ENCODE data around the gene ACYP1.

DNA sequence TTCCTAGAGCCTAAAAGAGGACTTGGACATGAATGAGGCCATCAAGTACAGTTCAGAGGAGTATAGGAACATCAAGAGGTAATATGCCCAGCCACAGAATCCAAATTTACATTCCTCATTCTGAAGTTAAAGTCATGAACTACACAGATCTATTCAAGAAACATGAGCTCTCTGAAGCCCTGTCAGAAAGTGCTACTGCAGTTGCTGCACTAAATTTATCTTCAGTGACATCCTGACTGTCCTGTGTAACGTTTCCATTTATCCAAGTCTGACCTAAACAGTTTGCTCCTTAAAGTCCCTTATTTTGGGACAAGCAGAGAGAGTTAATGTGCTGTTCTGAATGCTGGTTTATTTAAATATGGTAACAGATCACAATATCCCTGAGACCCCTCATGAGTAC is 34.9 kb upstream of the ACYP1 start:
- no peak for TF ChIP-seq SATB2 (CRISPR knock-in tag; IDR thresholded peaks at IDR 0.05)
- no peak for TF ChIP-seq ZNF501 (CRISPR knock-in tag; IDR thresholded peaks at IDR 0.05)
- no peak for TF ChIP-seq KAT7 (CRISPR knock-in tag; IDR thresholded peaks at IDR 0.05; ENCODE audit: borderline replicate concordance)
- TF ChIP-seq NCOA1 (CRISPR knock-in tag; IDR thresholded peaks at IDR 0.05) = no peak
- no peak for TF ChIP-seq POLR2A (IDR thresholded peaks at IDR 0.05; ENCODE audit: insufficient read depth in 1 of 2, low read depth in 2 of 2, low read length in 2 of 2)
- no peak for TF ChIP-seq HNRNPL (IDR thresholded peaks at IDR 0.05; ENCODE audit: low read depth, low read length)
- TF ChIP-seq ZNF792 (CRISPR knock-in tag; IDR thresholded peaks at IDR 0.05) = no peak
- no peak for TF ChIP-seq ZNF207 (IDR thresholded peaks at IDR 0.05; ENCODE audit: borderline replicate concordance)
- no peak for TF ChIP-seq KDM5A (IDR thresholded peaks at IDR 0.05; ENCODE audit: borderline replicate concordance, low read length)
- no peak for TF ChIP-seq ZNF589 (CRISPR knock-in tag; conservative IDR thresholded peaks at IDR 0.05)
- TF ChIP-seq CREB1 (IDR thresholded peaks at IDR 0.05) = no peak
- no peak for TF ChIP-seq CREB1 (CRISPR knock-in tag; IDR thresholded peaks at IDR 0.05)
- TF ChIP-seq, protein P1, sequence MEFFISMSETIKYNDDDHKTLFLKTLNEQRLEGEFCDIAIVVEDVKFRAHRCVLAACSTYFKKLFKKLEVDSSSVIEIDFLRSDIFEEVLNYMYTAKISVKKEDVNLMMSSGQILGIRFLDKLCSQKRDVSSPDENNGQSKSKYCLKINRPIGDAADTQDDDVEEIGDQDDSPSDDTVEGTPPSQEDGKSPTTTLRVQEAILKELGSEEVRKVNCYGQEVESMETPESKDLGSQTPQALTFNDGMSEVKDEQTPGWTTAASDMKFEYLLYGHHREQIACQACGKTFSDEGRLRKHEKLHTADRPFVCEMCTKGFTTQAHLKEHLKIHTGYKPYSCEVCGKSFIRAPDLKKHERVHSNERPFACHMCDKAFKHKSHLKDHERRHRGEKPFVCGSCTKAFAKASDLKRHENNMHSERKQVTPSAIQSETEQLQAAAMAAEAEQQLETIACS (CRISPR knock-in tag; IDR thresholded peaks at IDR 0.05) = no peak

Data from HepG2 (cell line).